IPS-20b (cell line): ENCODE results near the gene CDV3.

Experiments used
- H3K27ac ChIP-seq: one replicate; pipeline ENCODE4 v1.5.1; 2013; ENCODE audit warnings: low read length
- H3K27me3 ChIP-seq: 2 replicates; pipeline ENCODE4 v1.6.1; 2013; ENCODE audit warnings: mild to moderate bottlenecking, low read length, inconsistent platforms; ENCODE audit not compliant: insufficient read depth
- H3K36me3 ChIP-seq: 2 replicates; pipeline ENCODE4 v1.6.1; 2013; ENCODE audit warnings: low read depth, mild to moderate bottlenecking, inconsistent platforms, low read length, moderate library complexity; ENCODE audit not compliant: insufficient read depth
- H3K4me1 ChIP-seq: 2 replicates; pipeline ENCODE4 v1.6.1; 2013; ENCODE audit warnings: mild to moderate bottlenecking, control low read depth, inconsistent platforms, low read length, moderate library complexity; ENCODE audit not compliant: insufficient read depth
- H3K4me3 ChIP-seq: 2 replicates; pipeline ENCODE4 v1.5.1; 2013; ENCODE audit warnings: mild to moderate bottlenecking, low read length, inconsistent platforms
- H3K9ac ChIP-seq: 2 replicates; pipeline ENCODE4 v1.6.1; 2013; ENCODE audit warnings: low read depth, mild to moderate bottlenecking, inconsistent platforms, low read length, moderate library complexity
- H3K9me3 ChIP-seq: 2 replicates; pipeline ENCODE4 v1.6.1; 2013; ENCODE audit warnings: mild to moderate bottlenecking, low read depth, low read length, inconsistent platforms; ENCODE audit not compliant: insufficient read depth

Gene CDV3

DNA sequence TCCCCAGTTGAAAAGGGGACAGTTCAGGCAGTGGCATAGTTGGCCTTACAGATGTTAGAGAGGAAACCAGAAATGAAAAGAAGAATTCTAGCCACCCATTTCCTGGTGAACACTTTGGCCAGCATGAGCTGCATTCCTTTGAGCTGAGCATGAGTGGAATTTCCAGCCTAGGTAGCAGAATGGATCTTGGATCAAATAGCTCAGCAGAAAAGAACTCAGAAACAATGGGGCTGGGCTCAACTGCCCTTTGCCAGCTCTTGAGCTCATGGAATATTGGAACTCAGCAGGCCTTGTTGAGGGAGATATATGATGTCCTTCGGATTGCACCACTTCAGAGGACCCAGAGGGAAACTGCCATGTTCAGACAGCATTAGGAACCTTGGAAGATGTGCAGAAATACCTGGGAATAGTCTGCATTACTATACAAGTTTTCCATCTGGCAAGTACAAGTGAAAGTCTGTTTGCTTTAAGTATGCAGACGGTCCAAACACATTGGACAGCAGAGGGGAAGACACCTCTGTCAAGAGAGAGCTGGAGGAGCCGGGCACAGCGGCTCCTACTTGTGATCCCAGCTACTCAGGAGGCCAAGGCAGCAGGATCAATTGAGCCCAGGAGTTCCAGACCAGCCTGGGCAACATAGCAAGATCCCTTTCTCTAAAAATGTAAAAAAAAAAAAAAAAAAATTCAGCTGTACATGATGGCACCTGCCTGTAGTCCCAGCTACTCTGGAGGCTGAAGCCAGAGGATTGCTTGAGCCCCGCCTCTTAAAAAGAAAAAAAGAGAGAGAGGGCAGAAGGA, 3.1 kb upstream of the CDV3 start:
- Histone ChIP-seq H3K9ac (no peak overlapping the region), H3K4me3 (no peak overlapping the region), H3K27ac (no peak overlapping the region)

DNA sequence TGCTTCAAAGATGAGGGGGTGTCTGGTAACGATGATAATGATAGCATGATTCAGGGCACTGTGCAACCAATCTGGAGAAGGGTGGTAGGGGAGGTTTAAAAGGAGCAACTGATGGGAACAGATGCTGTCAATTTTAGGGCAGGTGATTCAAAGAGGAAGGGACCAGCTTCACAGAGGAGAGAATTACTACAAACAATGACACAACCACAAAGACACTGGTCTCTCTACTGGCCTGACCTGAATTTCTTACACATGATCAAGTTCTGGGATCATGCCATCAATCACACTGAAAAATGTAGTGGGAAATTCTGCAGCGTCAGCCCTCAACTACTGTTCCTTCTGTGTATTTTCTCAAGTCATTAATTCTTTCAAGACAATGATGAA, 2.6 kb upstream of the CDV3 start:
- H3K4me1 ChIP-seq, result peaks cover 4% of the 10 kb centered on the region; the same call in 1 of the 2 replicates
- H3K27ac ChIP-seq, result no peak overlapping the region
- H3K4me3 ChIP-seq, result no peak overlapping the region
- no peak overlapping the region for H3K9ac ChIP-seq
- peaks cover 12% of the 10 kb centered on the region for H3K36me3 ChIP-seq
- H3K9me3 ChIP-seq, result no peaks in the 10 kb centered on the region
- H3K27me3 ChIP-seq, result no peaks in the 10 kb centered on the region

More for the DNA sequence above, 3.1 kb upstream of the CDV3 start:
- Histone ChIP-seq H3K27me3 (no peaks in the 10 kb centered on the region), H3K4me1 (peaks cover 4% of the 10 kb centered on the region; the same call in 1 of the 2 replicates), H3K9me3 (no peaks in the 10 kb centered on the region), H3K36me3 (peaks cover 6% of the 10 kb centered on the region)

DNA sequence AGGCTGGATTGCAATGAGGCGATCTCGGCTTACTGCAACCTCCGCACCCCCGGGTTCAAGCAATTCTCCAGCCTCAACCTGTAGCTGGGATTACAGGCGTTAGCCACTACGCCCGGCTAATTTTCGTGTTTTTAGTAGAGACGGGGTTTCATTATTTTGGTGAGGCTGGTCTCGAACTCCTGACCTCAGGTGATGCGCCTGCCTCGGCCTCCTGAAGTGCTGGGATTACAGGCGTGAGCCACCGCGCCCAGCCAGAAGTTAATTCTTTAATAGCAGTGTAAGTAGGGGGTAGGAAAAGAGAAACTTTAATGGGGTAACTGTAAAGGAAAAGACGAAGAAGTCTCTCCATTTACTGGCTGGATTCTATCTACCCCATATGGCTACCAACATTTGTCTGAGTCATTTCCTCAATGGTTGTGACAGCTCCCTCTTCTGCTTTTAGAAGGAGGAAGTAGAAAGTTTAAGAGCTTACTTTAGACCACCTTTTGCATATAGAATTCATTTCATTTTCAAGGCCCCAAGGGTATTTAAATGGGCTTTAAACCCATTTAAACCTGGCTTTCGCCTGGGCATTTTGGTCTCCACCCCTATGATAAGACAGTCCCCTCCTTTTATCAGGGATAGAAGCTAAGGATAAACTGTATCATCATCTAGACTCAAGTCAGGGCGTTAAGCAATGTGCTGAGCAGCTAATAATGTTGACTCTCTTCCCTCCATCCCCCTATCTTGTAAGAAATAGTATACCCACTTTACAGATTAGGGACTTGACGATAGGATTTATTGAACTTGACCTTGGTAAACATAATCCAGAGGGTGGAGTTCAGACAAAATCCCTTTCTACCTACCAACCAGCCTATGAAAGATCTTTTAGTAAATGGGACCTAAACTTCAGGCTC, 1.1 kb upstream of the CDV3 start:
- Histone ChIP-seq H3K36me3 (peaks cover 24% of the 10 kb centered on the region), H3K9ac (peak overlapping the region; percentile 85; the same call in 1 of the 2 replicates), H3K9me3 (no peaks in the 10 kb centered on the region), H3K4me1 (peaks cover 4% of the 10 kb centered on the region; the same call in 1 of the 2 replicates), H3K4me3 (peak overlapping the region; percentile 63), H3K27me3 (no peaks in the 10 kb centered on the region), H3K27ac (peak overlapping the region; percentile 90)

DNA sequence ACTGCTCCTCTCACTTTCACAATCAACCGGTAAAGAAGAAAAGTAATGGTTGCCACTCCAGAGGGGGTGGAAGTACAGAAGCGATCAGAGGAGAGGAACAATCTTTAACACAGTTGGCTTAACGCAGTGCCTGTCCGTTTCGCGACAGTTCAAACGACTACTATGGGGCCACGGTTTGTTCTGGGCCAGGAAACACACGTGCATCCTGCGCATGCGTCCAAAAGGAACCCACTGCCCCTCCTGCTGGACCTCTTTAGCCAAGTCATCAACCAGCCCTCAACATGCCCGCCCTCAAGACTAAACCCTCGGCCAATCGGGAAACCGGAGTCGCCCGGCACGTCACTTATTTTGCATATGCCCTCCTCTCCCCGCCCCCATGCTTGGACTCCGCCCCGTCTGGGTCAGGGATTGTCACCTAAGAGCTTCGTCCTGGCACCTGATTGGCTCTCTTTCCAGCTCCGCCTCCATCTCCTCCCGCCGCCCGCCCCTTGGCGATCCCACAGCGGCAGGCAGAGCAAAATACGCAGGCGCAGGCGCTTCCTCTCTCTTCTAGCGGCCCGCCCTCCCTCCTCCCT, 345 bp upstream of the CDV3 start:
- Histone ChIP-seq H3K9ac (peak overlapping the region; percentile 85; the same call in 1 of the 2 replicates), H3K27me3 (no peaks in the 10 kb centered on the region), H3K27ac (peak overlapping the region; percentile 90), H3K9me3 (no peaks in the 10 kb centered on the region), H3K36me3 (peaks cover 32% of the 10 kb centered on the region), H3K4me3 (peak overlapping the region; percentile 69), H3K4me1 (peaks cover 4% of the 10 kb centered on the region; the same call in 1 of the 2 replicates)

DNA sequence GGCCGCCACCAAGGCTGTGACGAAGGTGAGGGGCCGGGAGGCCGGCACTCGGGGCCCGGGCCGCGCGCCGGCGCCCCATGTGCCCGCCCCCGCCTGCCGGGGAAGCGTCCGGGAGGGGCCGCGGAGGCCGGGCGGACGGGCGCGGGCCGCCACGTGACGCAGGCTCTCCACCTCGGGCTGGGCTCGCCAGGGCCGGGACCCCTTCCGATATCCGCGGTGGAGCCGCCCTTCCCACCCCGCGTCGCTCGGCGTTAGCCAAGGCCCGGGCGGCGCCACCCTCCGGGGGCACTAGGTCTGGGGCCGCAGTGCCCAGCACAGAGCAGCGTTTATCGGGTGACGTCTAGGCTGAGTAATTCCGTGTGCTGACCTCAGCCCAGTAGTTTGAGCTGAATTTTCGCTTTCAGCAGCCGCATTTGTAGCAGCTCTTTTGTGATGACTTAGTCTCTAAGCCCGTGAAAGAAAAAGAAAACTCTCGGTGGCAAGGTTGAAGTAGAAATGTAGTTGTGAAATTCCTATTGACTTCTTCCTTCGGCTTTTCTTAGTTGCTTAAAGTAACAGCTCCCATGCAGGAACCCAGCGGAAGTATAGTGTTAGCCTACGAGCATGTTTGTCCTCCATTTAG, 885 bp downstream of the CDV3 start:
- Histone ChIP-seq H3K4me1 (peaks cover 4% of the 10 kb centered on the region; the same call in 1 of the 2 replicates), H3K27me3 (no peaks in the 10 kb centered on the region), H3K9me3 (no peaks in the 10 kb centered on the region), H3K9ac (peak overlapping the region; percentile 84), H3K36me3 (peaks cover 44% of the 10 kb centered on the region), H3K27ac (peak overlapping the region; percentile 11), H3K4me3 (peak overlapping the region; percentile 87)

DNA sequence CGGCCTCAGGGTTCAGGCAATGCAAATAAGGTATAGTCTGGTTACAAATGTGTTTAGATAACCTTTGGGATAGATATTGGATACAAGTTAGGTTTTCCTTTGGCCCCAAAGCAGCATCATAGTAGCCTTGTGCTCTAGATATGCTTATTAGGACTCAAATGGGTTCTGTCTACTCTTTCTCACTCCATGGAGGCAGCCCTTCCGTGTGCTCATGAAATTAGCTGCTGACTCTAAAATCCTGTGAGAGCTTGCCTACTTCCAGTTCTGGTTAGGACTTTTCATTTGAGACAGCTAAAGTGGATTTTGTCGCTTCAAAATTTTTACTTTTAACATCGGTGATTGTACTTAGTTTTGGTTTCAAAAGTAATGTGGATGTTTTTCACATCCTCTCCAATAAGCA, 1.6 kb downstream of the CDV3 start:
- peaks cover 4% of the 10 kb centered on the region; the same call in 1 of the 2 replicates for H3K4me1 ChIP-seq
- no peaks in the 10 kb centered on the region for H3K9me3 ChIP-seq
- no peak overlapping the region for H3K27ac ChIP-seq
- H3K36me3 ChIP-seq, result peaks cover 48% of the 10 kb centered on the region
- peak overlapping the region; percentile 87 for H3K4me3 ChIP-seq
- no peaks in the 10 kb centered on the region for H3K27me3 ChIP-seq
- peak overlapping the region; percentile 84 for H3K9ac ChIP-seq

DNA sequence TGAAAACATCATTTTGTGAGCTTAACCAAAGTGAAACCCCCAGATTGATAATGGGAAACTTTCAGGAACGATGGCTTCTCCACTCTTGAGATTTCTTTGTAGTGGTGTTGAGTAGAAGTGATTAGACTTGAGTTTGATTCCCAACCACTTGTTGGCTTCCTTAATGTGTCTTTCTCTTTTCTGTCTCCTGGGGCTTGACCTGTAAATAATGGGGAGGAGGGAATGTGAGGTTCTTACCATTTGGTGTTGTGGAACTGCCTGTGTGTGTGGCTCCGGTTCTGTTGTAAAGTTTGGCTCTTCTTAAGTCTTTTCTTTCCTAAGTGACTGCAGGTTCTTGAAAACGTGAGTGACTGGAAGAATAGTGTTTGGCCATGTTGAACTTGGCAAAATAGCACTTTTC, 2.7 kb downstream of the CDV3 start:
- Histone ChIP-seq H3K4me1 (peaks cover 4% of the 10 kb centered on the region; the same call in 1 of the 2 replicates), H3K36me3 (peaks cover 57% of the 10 kb centered on the region), H3K9me3 (no peaks in the 10 kb centered on the region), H3K4me3 (peak overlapping the region; percentile 87), H3K9ac (peak overlapping the region; percentile 84; the same call in 1 of the 2 replicates), H3K27ac (no peak overlapping the region), H3K27me3 (no peaks in the 10 kb centered on the region)

DNA sequence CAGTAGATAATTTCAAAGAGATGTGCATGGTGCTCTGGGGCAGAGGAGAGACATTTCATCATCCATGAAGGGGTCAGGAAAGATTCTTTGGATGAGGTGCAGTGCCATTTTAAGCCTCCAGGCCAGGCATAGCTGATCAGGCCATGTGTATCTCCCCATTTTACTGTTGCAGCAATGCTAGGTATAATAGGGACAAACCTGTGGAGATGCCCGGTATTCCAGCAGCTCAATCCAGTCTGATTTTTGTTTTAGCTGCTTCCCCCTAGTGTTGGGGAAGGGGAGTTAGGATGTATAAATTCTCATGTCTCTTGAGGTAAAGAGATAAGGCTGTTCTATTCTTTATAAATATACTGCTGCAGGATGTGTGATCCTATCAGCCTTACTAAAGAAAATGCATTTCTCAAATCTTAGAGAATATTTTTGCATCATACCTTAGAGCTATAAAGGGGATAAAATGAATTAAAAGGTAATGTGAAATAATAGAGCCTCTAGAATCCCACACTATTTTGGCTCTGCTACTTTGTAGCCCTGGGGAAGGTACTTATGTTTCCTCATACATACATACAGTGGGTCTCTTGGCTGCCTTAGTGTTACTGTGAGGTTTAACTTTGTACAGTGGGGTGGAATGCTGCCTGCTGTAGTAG, 5.2 kb downstream of the CDV3 start:
- no peak overlapping the region for H3K4me3 ChIP-seq
- no peaks in the 10 kb centered on the region; the same call in 1 of the 2 replicates for H3K4me1 ChIP-seq
- H3K27ac ChIP-seq, result no peak overlapping the region
- peaks cover 82% of the 10 kb centered on the region for H3K36me3 ChIP-seq
- H3K27me3 ChIP-seq, result no peaks in the 10 kb centered on the region
- no peaks in the 10 kb centered on the region for H3K9me3 ChIP-seq
- no peak overlapping the region for H3K9ac ChIP-seq

DNA sequence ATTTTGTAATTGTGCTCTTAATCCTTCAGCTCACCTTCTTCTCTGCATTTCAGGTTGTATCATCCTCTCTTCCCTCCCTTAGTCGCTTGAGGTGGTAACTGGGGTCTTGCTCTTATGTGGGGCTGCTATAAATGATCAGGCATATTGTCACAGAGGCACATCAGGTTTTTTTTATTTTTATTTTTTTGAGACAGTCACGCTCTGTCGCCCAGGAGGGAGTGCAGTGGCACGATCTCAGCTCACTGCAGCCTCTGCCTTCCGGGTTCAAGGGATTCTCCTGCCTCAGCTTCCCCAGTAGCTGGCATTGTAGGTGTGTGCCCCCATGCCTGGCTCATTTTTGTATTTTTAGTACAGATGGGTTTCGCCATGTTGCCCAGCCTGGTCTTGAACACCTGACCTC, 9.9 kb downstream of the CDV3 start:
- Histone ChIP-seq H3K27me3 (no peaks in the 10 kb centered on the region), H3K4me3 (no peak overlapping the region), H3K9ac (no peak overlapping the region), H3K9me3 (no peaks in the 10 kb centered on the region), H3K36me3 (peaks cover 95% of the 10 kb centered on the region), H3K4me1 (no peaks in the 10 kb centered on the region), H3K27ac (no peak overlapping the region)

DNA sequence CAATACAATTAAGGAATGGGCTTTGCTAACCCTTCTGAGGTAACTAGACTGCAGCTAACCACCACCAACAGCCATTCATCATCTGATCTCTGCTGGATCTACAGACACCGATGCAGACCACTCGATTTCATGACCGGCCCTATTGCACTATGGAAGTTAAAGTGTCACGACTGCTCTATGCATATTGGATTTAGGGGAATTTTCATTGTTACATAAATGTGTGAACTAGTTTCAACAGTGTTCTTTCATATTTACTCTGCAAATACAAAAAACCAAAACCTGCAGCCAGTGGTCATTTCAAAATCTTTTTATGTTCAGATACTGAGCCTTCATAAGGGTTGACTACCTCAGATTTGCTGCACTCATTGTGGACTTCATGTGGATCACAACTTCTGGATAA, 14.5 kb downstream of the CDV3 start:
- Histone ChIP-seq H3K27me3 (no peaks in the 10 kb centered on the region), H3K4me1 (no peaks in the 10 kb centered on the region), H3K4me3 (no peak overlapping the region), H3K27ac (no peak overlapping the region), H3K9ac (no peak overlapping the region), H3K36me3 (peaks cover 72% of the 10 kb centered on the region), H3K9me3 (no peaks in the 10 kb centered on the region)
